Trophoblast cell (in vitro differentiated cells and primary cell): ENCODE measurements around the gene ZNF681.

ENCODE experiments used
- DNase-seq, 2 donors: peaks; one replicate each; pipeline ENCODE4 v3.0.0-alpha.2; 2016
- H2AFZ ChIP-seq: 2 replicates; pipeline ENCODE4 v1.6.1; 2013; ENCODE audit warnings: low read length, moderate library complexity, mild to moderate bottlenecking; ENCODE audit not compliant: insufficient read depth, poor library complexity
- H2AK5ac ChIP-seq: 2 replicates; pipeline ENCODE4 v1.6.1; 2013; ENCODE audit warnings: mild to moderate bottlenecking, low read length
- H2BK120ac ChIP-seq: 2 replicates; pipeline ENCODE4 v1.6.1; 2013; ENCODE audit warnings: low read length, mild to moderate bottlenecking, moderate library complexity; ENCODE audit not compliant: insufficient read depth, poor library complexity
- H2BK12ac ChIP-seq: 2 replicates; pipeline ENCODE4 v1.6.1; 2013; ENCODE audit warnings: mild to moderate bottlenecking, low read length, moderate library complexity
- H2BK5ac ChIP-seq: 2 replicates; pipeline ENCODE4 v1.6.1; 2013; ENCODE audit warnings: low read length, low read depth, moderate library complexity, mild to moderate bottlenecking; ENCODE audit not compliant: poor library complexity
- H3K14ac ChIP-seq: 2 replicates; pipeline ENCODE4 v1.6.1; 2013; ENCODE audit warnings: mild to moderate bottlenecking, low read length
- H3K18ac ChIP-seq: 2 replicates; pipeline ENCODE4 v1.6.1; 2013; ENCODE audit warnings: mild to moderate bottlenecking, low read length
- H3K23ac ChIP-seq: 2 replicates; pipeline ENCODE4 v1.6.1; 2013; ENCODE audit warnings: low read length
- H3K27ac ChIP-seq: 2 replicates; pipeline ENCODE4 v1.5.1; 2013; ENCODE audit warnings: low read depth, mild to moderate bottlenecking, inconsistent platforms, low read length, moderate library complexity
- H3K27me3 ChIP-seq: 2 replicates; pipeline ENCODE4 v1.6.1; 2013; ENCODE audit warnings: inconsistent platforms, mild to moderate bottlenecking, low read length, moderate library complexity; ENCODE audit not compliant: insufficient read depth
- H3K36me3 ChIP-seq, 2 experiments: 1 replicate in 1 of 2; 2 replicates in 1 of 2; pipeline ENCODE4 v1.6.1; 2013; ENCODE audit warnings: low read length in 2 of 2, mild to moderate bottlenecking in 2 of 2, moderate library complexity in 1 of 2; ENCODE audit not compliant: insufficient read depth in 2 of 2, control insufficient read depth in 1 of 2
- H3K4ac ChIP-seq: 2 replicates; pipeline ENCODE4 v1.6.1; 2013; ENCODE audit warnings: low read depth, mild to moderate bottlenecking, low read length, moderate library complexity
- H3K4me1 ChIP-seq, 2 experiments: 1 replicate in 1 of 2; 2 replicates in 1 of 2; pipeline ENCODE4 v1.6.1; 2013; ENCODE audit warnings: low read length in 2 of 2, mild to moderate bottlenecking in 2 of 2, moderate library complexity in 1 of 2; ENCODE audit not compliant: insufficient read depth in 2 of 2, control insufficient read depth in 1 of 2
- H3K4me2 ChIP-seq: 2 replicates; pipeline ENCODE4 v1.6.1; 2013; ENCODE audit warnings: inconsistent platforms, mild to moderate bottlenecking, low read length, moderate library complexity
- H3K4me3 ChIP-seq: 2 replicates; pipeline ENCODE4 v1.5.1; 2013; ENCODE audit warnings: mild to moderate bottlenecking, low read depth, low read length, inconsistent platforms
- H3K79me1 ChIP-seq: one replicate; pipeline ENCODE4 v1.6.1; 2013; ENCODE audit warnings: low read length
- H3K79me2 ChIP-seq: 2 replicates; pipeline ENCODE4 v1.6.1; 2013; ENCODE audit warnings: low read length, mild to moderate bottlenecking; ENCODE audit not compliant: control insufficient read depth, insufficient read depth, poor library complexity
- H3K9ac ChIP-seq: 2 replicates; pipeline ENCODE4 v1.6.1; 2013; ENCODE audit warnings: mild to moderate bottlenecking, low read length
- H3K9me3 ChIP-seq: 2 replicates; pipeline ENCODE4 v1.6.1; 2013; ENCODE audit warnings: low read depth, mild to moderate bottlenecking, control low read depth, inconsistent platforms, low read length; ENCODE audit not compliant: insufficient read depth
- H4K12ac ChIP-seq: 2 replicates; pipeline ENCODE4 v1.6.1; 2013; ENCODE audit warnings: low read depth, mild to moderate bottlenecking, low read length, moderate library complexity
- H4K8ac ChIP-seq: 2 replicates; pipeline ENCODE4 v1.6.1; 2013; ENCODE audit warnings: low read depth, mild to moderate bottlenecking, low read length, moderate library complexity
- H4K91ac ChIP-seq: one replicate; pipeline ENCODE4 v1.6.1; 2013; ENCODE audit warnings: low read depth, mild to moderate bottlenecking, low read length, moderate library complexity
- WGBS: extraction: QIAGEN DNeasy Blood & Tissue Kit; methylation state at CpG from one replicate; pipeline ENCODE4 v1.1.7; 2013; ENCODE audit warnings: missing lambda C conversion rate; ENCODE audit not compliant: insufficient read length, insufficient coverage; ENCODE audit errors: extremely low coverage; 5-methylcytosine and 5-hydroxymethylcytosine counted together

The ZNF681 gene

DNA sequence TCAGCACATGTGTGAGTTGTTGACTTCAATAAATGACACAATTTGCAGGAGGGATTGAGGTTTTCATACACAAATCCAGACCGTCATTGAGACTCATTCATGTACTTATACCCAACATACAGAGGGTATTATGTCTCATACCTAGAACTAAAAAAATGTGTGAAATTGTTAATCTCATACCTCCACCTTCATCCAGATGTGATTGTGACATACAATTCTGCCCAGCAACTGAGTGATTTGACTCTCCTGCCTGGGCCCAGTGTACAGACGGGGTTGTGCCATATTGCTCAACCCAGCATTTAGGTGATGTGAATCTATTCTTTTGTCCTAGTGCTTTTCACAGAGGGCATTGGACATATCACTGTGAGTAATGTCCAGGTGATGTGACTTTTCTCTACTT, 12.6 kb upstream of the ZNF681 start:
- Histone ChIP-seq H2BK5ac (no peak overlapping the region), H4K8ac (no peak overlapping the region), H3K4me3 (no peak overlapping the region), H3K79me2 (peaks cover 2% of the 10 kb centered on the region), H2AFZ (no peak overlapping the region), H3K27me3 (no peaks in the 10 kb centered on the region), H2BK120ac (no peak overlapping the region), H3K79me1 (no peaks in the 10 kb centered on the region), H3K18ac (no peak overlapping the region), H4K12ac (no peak overlapping the region), H3K4me2 (no peak overlapping the region), H3K36me3 (peaks cover 2 to 18% of the 10 kb centered on the region in 2 experiments), H3K4ac (no peak overlapping the region), H2AK5ac (no peak overlapping the region), H3K9ac (no peak overlapping the region), H2BK12ac (no peak overlapping the region), H3K23ac (no peak overlapping the region), H3K4me1 (no peaks in the 10 kb centered on the region), H3K27ac (no peak overlapping the region), H3K9me3 (no peaks in the 10 kb centered on the region), H4K91ac (no peak overlapping the region), H3K14ac (no peak overlapping the region)
- WGBS: no CpG with 5 or more reads among the region's 2 CpGs
- DNase-seq: peak; percentile 56 to 69

DNA sequence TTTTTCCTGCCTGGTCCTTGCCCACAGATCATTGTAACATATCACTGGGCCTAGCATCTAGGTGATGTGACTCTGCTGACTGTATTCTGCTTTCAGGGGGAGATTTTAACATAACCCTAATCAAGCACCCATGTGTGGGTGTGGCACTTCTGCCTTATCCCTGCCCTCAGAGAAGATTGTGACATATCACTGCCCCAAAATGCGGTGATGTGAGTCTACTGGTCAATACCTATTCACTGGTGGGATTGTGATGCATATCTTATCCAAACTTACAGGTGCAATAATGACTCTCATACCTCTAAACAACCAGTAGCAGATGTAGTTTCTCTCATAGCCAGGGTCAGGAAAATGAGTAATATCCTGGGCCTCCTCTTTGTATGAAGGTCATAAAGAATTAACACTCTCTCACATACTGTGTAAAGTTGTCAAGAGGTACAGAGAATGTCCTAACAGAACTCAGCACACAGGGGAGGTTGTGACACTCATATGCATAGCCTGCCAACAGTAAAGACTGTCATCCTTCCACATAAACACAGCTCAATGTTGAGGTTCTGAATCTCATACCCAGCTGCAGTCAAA, 12.1 kb upstream of the ZNF681 start:
- Histone ChIP-seq H4K12ac (no peak overlapping the region), H3K4me3 (no peak overlapping the region), H3K4me2 (no peak overlapping the region), H3K79me2 (peaks cover 2% of the 10 kb centered on the region), H2AFZ (no peak overlapping the region), H3K18ac (no peak overlapping the region), H3K27ac (no peak overlapping the region), H4K8ac (no peak overlapping the region), H3K23ac (no peak overlapping the region), H3K36me3 (peaks cover 2 to 13% of the 10 kb centered on the region in 2 experiments), H3K27me3 (no peaks in the 10 kb centered on the region), H2BK120ac (no peak overlapping the region), H3K9me3 (no peaks in the 10 kb centered on the region), H2BK5ac (no peak overlapping the region), H3K4ac (no peak overlapping the region), H2AK5ac (no peak overlapping the region), H3K14ac (no peak overlapping the region), H3K9ac (no peak overlapping the region), H3K79me1 (no peaks in the 10 kb centered on the region), H3K4me1 (no peaks in the 10 kb centered on the region), H4K91ac (no peak overlapping the region), H2BK12ac (no peak overlapping the region)
- DNase-seq: no peak
- WGBS: no CpG with 5 or more reads among the region's 1 CpG

DNA sequence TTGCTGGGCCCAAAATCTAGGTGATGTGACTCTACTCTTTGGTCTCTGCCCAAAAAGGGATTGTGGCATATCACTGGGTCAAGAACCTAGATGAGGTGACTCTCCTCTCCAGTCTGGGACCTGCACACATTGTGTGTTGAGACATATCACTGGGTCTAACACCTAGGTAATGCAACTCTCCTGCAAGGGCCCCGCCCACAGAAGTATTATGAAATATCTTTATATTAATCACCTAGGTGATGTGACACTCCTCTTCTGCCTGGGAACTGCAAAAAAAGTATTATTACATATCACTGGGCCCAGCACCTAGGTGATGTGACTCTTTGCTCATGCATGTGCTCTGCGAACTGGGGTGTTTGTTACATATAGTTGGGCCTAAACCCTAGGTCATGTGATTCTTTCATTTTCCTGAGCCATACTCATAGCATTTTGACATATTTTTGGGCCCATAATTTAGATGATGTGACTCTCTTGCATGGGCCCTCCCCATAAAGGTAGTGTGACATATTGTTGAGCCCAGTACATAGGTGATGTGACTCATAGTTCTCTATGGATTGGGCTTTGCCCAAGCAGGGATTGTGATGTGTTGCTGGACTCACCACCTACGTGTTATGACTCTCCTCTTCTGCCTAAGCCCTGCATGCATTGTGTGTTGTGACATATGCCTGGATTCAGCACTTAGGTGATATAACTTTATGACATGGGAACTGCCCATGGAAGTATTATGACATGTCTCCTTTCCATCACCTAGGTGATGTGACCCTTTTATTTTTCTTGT, 11.2 kb upstream of the ZNF681 start:
- Histone ChIP-seq H4K91ac (no peak overlapping the region), H3K79me2 (peaks cover 2% of the 10 kb centered on the region), H4K12ac (no peak overlapping the region), H3K36me3 (peaks cover 2 to 12% of the 10 kb centered on the region in 2 experiments), H3K9ac (no peak overlapping the region), H2BK120ac (no peak overlapping the region), H3K9me3 (no peaks in the 10 kb centered on the region), H2BK5ac (no peak overlapping the region), H3K79me1 (no peaks in the 10 kb centered on the region), H3K18ac (no peak overlapping the region), H2AFZ (no peak overlapping the region), H4K8ac (no peak overlapping the region), H3K27me3 (no peaks in the 10 kb centered on the region), H3K27ac (no peak overlapping the region), H2BK12ac (no peak overlapping the region), H3K4me2 (no peak overlapping the region), H3K23ac (no peak overlapping the region), H3K4me3 (no peak overlapping the region), H3K4ac (peak overlapping the region; percentile 9), H3K14ac (no peak overlapping the region), H3K4me1 (no peaks in the 10 kb centered on the region), H2AK5ac (no peak overlapping the region)
- WGBS: no CpG with 5 or more reads among the region's 3 CpGs
- no peak for DNase-seq

DNA sequence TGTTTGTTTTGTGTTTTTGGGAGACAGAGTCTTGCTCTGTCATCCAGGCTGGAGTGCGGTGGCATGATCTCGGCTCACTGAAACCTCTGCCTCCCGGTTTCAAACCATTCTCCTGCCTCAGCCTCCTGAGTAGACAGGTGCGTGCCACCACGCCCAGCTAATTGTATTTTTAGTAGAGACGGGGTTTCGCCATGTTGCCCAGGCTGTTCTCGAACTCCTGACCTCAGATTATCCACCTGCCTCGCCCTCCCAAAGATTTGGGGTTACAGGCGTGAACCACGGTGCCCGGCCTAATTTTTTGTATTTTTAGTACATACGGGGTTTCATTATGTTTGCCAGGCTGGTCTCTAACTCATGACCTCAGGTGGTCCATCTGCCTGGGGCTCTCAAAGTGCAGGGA, 8.3 kb upstream of the ZNF681 start:
- Histone ChIP-seq H2BK12ac (no peak overlapping the region), H4K12ac (no peak overlapping the region), H3K79me2 (peaks cover 5% of the 10 kb centered on the region), H3K4ac (peak overlapping the region; percentile 4), H3K9me3 (no peaks in the 10 kb centered on the region), H3K27ac (no peak overlapping the region), H4K8ac (no peak overlapping the region), H3K36me3 (peaks cover 2 to 3% of the 10 kb centered on the region in 2 experiments), H3K4me3 (no peak overlapping the region), H3K9ac (no peak overlapping the region), H2AK5ac (no peak overlapping the region), H3K18ac (no peak overlapping the region), H3K23ac (no peak overlapping the region), H2BK5ac (no peak overlapping the region), H3K14ac (no peak overlapping the region), H2AFZ (no peak overlapping the region), H2BK120ac (no peak overlapping the region), H3K27me3 (no peaks in the 10 kb centered on the region), H4K91ac (no peak overlapping the region), H3K4me1 (no peaks in the 10 kb centered on the region), H3K4me2 (no peak overlapping the region), H3K79me1 (peaks cover 8% of the 10 kb centered on the region)
- no peak for DNase-seq
- no CpG with 5 or more reads among the region's 13 CpGs for WGBS
